H4 (cell line): ENCODE measurements around the gene GARS1. TPM values are rescaled to one million over a fixed set of nuclear protein-coding genes. Genes with fewer than 3 reads are reported as not detected.

Source experiments
- DNase-seq: peaks from one replicate; pipeline ENCODE4 v3.0.0-alpha.2; 2015; ENCODE audit warnings: low spot score
- total RNA-seq: library from RNA; depleted of rRNA; stranded (reverse); fragments of >200 nt; shearing (Covaris generic); gene quantifications from 2 replicates; pipeline ENCODE4 v1.2.3, GENCODE V29; 2014

Gene GARS1
- total RNA-seq, 1 experiment from 2014 or later = 405 TPM

DNA sequence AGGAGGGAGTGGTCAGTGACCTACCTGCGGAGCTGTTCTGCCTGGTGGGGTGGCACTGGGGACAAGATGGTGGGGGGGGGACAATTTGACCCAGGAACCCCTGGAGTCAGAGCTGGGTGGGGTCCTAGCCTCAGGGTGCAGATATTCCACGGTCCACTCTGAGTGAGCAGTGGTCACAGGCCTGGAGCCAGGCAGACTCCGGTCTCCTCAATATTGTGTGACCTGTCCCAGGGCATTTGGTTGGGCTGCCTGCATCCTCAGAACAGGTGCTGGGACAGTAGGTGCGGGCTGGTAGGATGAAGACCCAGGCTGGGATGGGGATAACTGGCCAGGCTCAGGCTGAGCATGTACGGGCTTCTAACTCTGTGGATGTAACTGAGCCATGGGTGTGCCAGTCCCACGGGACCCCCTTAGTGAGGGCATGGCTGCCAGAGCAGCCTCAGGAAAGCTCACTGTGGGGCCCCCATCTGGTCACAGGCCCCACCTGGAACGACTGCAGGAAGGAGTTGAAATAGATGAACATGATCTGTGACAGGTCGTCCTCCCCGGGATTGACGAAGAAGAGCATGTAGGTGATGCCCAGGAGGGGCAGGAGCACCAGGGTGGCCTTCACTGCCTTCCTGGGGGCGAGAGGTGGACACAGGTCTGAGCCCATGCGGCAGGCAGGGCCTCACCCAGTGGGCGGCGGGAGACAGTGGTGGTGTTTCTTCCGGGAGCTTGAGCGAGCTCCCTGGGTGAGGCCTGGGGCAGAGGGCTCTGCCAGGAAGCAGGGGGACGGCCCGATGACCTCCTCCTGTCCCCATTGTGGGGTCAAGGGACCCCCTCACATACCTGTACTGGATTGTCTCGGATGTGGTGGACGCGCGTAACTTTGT, 60.7 kb downstream of the GARS1 start:
- DNase-seq = no peak

DNA sequence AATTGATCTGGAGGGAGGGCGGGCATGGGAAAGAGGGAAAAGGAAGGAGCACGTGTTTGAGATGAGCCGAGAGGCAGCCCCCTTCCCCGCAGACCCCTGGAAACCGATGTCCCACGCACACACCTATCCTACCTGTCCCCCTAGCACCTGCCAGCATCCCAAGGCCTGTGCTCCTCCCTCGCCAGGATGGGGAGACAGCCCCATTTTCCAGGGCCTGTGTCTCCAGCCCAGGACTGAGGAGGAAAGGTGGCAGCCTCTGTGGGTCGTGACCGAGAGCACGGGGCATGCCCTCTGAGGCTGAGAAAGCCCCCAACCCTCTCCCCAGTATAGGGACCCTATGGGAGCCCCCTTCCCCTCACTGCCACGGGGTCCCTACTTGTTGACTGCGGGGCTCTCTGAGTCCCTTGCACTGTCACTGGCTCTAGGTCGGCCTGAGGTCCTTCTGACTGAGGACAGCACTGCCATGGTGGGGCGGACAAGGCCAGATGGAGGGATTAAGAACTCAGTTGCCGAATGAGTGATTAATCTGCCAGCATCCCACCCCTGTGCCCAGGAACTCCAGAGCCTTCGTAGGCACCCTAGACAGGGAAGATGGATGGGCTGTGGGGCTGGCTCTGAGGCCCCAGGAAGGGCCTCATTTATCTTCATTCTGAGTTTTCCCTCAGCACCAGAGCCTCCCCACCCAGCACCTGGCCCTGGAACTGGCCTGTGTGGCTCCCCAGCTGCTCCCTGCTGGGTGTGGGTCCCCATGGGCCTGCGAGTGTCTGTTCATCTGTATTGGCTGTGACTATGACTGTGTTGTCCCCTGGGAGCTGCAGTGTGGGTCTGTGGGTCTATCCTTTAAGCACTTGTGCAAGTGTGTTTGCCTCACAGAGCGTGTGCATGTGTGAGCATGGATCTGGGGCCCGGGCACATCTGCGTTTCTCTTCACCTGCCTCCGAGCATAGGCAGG, 61.6 kb downstream of the GARS1 start:
- no peak for DNase-seq

GRCh38 chr7:30657131-30657530, 62.5 kb downstream of the GARS1 start:
- no peak for DNase-seq

DNA sequence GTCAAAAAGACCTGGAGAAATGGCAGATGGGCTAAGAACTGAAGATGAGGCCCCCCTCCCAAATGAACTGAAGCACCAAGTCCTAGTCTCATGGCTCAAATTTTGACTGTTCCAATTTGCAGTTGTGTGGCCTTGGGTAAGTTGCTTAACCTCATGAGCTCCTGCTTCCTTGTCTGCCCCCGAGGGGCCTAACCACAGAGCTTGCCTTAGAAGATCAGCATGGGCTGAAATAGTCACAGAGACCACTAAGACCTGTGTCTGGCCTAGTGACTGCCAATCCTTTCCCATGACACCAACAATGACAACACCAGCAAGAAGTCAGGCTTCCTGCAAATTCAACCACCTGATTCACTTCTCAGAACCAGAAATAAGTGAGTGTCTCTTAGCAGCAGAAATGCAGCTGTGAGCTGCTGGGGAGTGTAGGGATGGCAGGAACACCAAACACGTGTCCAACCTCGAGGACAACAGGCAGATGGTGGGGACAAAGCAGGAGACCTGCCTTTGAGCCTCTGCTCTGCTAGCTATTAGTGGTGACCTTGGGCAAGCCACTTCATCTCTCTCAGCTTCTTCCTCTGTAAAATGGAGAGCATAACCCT, 63.9 kb downstream of the GARS1 start:
- DNase-seq = no peak

DNA sequence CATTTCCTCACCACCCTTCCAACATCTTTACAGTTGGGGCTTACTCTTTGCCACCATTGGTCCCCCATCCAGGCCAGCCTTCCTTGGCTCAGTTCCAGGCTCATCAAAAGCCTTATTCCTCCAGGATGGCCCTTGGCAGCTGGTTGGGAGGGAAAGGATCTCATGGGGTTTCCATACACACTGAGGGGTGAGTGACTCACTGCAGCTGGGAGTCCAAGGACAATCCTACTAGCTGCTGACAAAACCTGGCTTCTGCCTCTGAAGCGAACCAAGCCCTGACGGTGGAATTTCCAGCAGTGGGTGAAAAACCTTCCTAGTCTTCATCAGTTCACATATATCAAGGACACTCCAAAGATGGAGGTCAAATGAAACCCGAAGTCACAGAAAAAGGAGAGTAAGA, 64.6 kb downstream of the GARS1 start:
- DNase-seq = peak; percentile 44

DNA sequence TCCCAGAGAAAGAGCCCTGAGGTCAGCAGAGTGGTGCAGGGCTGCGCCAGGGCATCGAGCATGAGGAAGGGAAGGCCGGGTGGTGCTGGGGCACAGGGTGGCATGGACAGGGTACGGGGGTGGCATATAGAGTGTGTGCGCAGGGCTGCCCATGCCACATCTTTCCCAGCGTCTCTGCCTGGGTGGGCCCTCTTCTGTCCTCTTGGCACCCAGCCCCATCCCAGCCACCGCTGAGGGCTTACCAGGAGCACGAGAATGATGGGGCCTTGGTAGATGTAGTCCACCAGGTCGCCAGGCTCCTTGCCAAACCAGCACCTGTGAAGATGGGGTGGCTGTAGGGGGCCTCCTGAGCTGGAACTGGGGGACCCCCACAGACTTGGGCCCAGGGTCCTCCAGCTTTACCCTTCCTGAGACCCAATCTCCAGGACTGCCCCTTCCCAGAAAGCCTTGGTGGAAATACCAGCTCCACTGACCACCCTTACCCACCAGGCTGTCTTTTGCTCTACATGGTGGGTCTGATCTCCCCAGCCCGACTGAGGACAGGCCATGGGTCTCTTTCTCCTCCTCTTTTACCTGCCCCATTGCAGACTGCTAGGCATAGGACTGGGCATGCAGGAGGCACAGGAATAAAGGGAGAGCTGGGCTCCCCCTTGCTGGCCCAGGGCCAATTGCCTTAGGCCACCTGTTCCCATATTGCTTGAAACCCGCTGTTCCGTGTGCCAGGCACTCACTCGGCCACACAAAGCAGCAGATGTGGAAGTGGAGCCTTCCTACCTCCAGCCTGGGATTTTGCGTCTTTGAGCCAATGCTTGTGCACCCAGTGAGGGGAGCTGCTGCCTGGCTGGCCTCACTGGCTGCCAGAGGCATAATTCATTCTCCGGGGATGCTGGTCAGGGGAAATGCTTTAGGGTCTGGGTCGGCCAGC, 65.9 kb downstream of the GARS1 start:
- no peak for DNase-seq

GRCh38 chr7:30661926-30662325, 67.2 kb downstream of the GARS1 start:
- DNase-seq = no peak

DNA sequence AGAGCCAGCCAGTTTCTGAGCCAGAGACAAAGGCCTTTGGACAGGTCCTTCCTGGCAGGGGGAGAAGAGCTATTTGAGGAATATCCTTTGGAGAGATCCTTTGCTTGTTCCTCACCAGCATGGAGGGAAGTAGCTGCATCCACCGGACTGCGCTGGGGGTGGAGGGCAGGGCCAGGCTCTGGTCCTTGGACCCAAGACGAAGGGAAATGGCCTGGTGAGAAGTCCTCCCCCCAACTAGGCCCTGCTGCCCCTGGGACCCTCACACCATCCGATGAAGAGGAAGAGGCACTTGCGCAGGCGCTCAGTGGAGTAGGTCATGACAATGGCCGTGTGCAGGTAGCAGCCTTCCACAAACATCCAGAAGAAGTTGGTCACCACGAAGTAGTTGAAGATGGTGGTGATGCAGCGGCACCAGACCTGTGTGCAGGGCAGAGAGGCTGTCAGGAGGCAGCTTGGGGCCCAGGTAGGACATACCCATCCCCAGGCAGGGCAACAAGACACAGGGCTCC, 67.8 kb downstream of the GARS1 start:
- no peak for DNase-seq

- DNase-seq = no peak
These were observed 68.7 kb downstream of the GARS1 start for GRCh38 chr7:30663414-30663813.

DNA sequence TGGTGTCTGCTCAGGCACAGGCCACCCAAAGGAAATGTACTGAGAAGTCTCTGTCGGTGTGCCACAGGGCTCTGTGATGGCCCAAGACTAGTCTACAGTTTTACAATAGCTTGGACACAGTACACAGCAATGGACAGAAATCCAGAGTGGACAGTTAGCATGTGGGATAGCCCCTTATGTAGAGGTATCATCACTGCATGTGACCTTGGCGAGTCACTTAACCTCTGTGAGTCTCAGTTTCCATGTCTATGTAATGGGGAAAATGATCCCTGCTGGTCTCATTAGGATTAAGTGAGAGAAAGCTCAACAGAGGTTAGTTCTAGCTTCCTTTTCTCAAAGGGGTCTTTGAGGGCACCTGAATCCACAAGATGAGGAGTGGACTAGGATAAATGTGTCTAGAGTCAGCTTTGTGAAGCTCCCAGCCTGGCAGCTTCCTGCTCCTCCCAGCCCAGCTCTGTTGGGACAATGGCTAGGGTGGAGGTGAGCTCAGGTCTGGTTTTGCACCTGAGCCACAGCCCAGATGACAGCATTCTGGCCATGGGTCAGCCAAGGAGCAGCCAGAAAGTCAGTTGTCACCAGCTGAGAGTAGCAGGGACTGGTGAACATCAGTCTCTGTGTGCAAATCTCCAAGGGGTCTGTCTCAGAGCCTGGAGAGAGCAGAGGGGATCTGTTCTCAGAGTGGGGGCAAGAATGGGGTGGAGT, 69.7 kb downstream of the GARS1 start:
- no peak for DNase-seq

- no peak for DNase-seq
These were observed 70.4 kb downstream of the GARS1 start for GRCh38 chr7:30665043-30665442.

GRCh38 chr7:30665449-30665848, 70.8 kb downstream of the GARS1 start:
- DNase-seq = no peak

DNA sequence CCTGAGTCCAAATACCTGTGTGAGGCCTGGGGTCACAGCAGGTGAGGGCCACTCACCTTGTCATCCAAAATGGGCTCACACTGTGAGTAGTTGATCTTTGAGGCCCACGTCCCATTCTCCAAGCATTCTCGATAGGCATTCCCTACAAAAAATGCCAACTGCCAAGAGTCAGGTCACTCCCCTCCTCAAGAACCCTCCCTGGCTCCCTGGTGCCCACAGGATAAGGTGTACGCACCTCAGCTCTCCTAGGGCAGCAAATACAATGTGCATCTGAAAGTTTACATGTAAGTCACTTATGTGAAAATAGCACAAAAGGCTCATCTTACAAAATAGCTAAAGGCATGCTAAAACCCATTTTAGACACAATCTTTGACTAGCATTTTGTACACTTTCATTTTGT, 72.5 kb downstream of the GARS1 start:
- DNase-seq = no peak

- no peak for DNase-seq
These were observed 73.4 kb downstream of the GARS1 start for GRCh38 chr7:30668102-30668501.

GRCh38 chr7:30671793-30672465, 77.3 kb downstream of the GARS1 start:
- DNase-seq = peak; percentile 78

DNA sequence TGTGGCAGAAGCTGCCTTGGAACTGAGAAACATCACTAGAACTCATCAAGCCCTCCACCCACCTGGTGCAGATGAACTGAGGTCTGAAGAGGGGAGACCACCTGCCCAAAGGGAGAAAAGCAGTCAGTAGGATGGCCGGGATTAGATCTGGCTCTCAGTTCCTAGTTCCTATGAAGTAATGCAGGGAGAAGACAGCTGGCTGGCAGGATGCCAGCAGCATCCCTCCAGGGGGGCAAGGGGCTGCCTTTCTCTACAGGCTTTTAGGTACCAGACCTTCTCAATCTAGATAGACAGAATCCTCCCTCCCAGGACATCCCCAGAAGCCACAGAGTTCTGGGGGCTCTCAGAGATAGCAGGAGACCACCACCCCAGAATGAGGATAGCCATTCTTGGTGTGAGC, 79.7 kb downstream of the GARS1 start:
- no peak for DNase-seq

DNA sequence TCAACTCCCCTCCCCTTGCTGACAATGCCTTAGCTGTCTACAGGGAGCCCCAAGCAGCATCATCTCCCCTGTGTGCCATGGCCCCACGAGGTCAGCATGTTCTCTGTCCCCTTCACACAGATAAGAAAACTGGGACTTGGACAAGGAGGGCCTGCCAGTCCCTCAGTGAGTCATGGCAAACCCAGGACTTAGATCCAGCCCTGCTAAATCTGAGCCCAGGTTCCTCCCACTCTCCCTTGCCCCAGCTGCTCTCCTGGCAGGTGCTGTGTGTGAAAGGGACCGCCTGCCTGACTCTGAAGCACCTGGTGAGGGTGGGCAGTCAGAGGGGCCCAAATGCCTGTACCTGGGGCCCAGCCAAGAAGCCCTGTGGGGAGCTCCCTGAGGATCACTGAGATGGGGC, 80.2 kb downstream of the GARS1 start:
- DNase-seq = no peak

DNA sequence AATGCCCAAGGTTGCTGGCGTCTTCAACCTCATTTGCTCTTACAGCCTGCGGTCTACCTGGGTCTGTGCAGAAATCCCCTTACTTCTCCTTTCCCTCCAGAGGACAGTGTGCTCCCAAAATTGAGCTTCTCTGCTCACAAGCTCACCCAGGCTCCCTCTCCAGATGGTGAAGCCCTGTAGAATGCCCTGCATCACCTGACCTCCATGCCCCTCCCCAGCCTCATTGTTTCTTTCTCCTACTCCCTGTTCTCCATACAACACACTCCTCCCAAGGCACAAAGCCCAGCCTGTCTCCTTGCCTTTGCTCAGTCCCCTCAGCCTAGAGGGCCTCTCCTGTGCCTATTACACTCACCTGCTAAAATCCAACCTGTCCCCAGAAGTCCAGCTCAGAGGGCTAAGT, 84.1 kb downstream of the GARS1 start:
- DNase-seq = no peak

DNA sequence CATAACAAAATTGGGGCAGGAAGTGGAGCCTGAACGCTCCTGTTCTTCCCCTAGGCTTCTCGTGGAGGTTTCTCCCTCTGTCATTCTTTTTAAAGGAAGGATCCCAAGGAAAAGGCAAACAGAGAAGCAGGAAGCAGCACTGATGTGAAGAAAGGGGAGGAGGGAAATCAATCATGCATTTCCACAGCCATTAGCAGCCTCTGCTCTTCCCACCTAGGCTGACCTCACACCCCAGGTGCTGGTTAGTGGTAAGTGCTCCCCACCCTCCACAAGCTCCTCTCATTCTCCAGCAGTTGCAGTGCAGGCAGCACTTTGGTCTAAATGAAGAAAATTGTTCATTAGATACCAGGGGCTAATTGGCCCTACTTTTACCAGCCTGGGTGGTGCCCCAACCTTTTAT, 85.0 kb downstream of the GARS1 start:
- no peak for DNase-seq

DNA sequence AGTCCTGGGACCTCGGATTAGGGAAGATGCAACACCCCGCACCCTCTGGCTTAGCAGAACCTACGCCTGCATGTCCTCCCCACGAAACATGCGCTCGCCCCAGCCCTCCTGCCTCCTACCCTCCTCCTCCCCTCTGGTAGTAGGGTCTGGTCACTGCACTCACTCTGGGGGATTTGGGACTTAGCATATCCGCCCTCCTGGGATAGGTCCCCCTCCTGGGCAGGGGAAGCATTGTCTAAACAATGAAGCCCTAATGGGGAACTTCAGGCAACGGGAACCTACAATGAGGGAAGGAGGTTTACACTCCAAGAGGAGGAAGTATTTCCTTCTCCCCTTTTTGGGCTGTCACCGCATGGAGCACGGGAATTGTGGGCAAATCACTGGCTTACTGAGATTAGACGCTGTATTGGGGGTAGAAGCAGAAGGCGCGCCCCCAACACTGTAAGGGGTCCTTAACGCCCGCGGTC, 86.7 kb downstream of the GARS1 start:
- DNase-seq = no peak
